ENCODE data around the gene ADCY2.

Gene ADCY2

GRCh38 chr5:7789567-7789966 is 393.6 kb downstream of the ADCY2 start:
- H3K4me2 ChIP-seq (ENCODE audit: low read length) = no peak overlapping the region
- no peaks in the 10 kb centered on the region for H3K27me3 ChIP-seq (ENCODE audit: low read depth, low read length)
- H4K20me1 ChIP-seq (ENCODE audit: insufficient read depth, low read length) = no peaks in the 10 kb centered on the region

DNA sequence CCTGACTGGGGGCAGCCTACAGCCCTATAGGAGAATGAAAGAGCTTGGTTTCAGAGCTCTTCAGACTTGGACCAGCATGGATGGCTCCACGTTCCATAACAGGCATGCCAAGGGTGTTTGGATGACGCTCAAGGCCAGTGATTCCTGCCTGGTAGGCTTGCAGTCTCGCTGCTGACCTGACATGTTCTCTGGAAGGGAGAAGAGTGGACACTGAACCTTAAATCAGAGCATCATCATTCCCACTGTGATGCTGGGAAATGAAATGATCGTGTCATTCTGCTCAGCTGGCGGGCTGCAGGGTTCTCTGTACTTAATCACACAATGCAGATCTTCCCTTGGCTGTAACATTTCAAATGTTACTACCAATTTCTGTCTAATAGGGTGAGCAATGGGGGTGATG is 398.0 kb downstream of the ADCY2 start:
- H3K27ac ChIP-seq (ENCODE audit: low read length) = no peak overlapping the region
- H2AFZ ChIP-seq (ENCODE audit: low read depth, low read length) = no peak overlapping the region
- H3K9ac ChIP-seq (ENCODE audit: low read length) = no peak overlapping the region
- no peaks in the 10 kb centered on the region for H3K36me3 ChIP-seq (replicated peaks; ENCODE audit: low read depth, low read length)
- TF ChIP-seq EZH2phosphoT487 (IDR thresholded peaks at IDR 0.05; ENCODE audit: low read depth) = no peak
- TF ChIP-seq, protein P1, sequence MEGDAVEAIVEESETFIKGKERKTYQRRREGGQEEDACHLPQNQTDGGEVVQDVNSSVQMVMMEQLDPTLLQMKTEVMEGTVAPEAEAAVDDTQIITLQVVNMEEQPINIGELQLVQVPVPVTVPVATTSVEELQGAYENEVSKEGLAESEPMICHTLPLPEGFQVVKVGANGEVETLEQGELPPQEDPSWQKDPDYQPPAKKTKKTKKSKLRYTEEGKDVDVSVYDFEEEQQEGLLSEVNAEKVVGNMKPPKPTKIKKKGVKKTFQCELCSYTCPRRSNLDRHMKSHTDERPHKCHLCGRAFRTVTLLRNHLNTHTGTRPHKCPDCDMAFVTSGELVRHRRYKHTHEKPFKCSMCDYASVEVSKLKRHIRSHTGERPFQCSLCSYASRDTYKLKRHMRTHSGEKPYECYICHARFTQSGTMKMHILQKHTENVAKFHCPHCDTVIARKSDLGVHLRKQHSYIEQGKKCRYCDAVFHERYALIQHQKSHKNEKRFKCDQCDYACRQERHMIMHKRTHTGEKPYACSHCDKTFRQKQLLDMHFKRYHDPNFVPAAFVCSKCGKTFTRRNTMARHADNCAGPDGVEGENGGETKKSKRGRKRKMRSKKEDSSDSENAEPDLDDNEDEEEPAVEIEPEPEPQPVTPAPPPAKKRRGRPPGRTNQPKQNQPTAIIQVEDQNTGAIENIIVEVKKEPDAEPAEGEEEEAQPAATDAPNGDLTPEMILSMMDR (IDR thresholded peaks at IDR 0.05; ENCODE audit: low read depth, low read length) = no peak
- H3K4me2 ChIP-seq (ENCODE audit: low read length) = no peak overlapping the region
- H3K9me3 ChIP-seq (ENCODE audit: insufficient read depth, low read length) = no peaks in the 10 kb centered on the region
- no peaks in the 10 kb centered on the region for H4K20me1 ChIP-seq (ENCODE audit: insufficient read depth, low read length)
- no peaks in the 10 kb centered on the region for H3K79me2 ChIP-seq (ENCODE audit: low read length)
- no peaks in the 10 kb centered on the region for H3K4me1 ChIP-seq (ENCODE audit: low read length)
- no peak overlapping the region for H3K4me3 ChIP-seq (ENCODE audit: low read length)
- H3K27me3 ChIP-seq (ENCODE audit: low read depth, low read length) = no peaks in the 10 kb centered on the region

More at GRCh38 chr5:7789567-7789966, 393.6 kb downstream of the ADCY2 start:
- no peak overlapping the region for H3K9ac ChIP-seq (ENCODE audit: low read length)
- no peak overlapping the region for H2AFZ ChIP-seq (ENCODE audit: low read depth, low read length)
- no peaks in the 10 kb centered on the region for H3K79me2 ChIP-seq (ENCODE audit: low read length)
- H3K4me1 ChIP-seq (ENCODE audit: low read length) = no peaks in the 10 kb centered on the region
- TF ChIP-seq, protein P1 (IDR thresholded peaks at IDR 0.05; ENCODE audit: low read depth, low read length) = no peak
- TF ChIP-seq EZH2phosphoT487 (IDR thresholded peaks at IDR 0.05; ENCODE audit: low read depth) = no peak
- no peaks in the 10 kb centered on the region for H3K9me3 ChIP-seq (ENCODE audit: insufficient read depth, low read length)
- no peak overlapping the region for H3K27ac ChIP-seq (ENCODE audit: low read length)
- H3K4me3 ChIP-seq (ENCODE audit: low read length) = no peak overlapping the region
- no peaks in the 10 kb centered on the region for H3K36me3 ChIP-seq (replicated peaks; ENCODE audit: low read depth, low read length)

DNA sequence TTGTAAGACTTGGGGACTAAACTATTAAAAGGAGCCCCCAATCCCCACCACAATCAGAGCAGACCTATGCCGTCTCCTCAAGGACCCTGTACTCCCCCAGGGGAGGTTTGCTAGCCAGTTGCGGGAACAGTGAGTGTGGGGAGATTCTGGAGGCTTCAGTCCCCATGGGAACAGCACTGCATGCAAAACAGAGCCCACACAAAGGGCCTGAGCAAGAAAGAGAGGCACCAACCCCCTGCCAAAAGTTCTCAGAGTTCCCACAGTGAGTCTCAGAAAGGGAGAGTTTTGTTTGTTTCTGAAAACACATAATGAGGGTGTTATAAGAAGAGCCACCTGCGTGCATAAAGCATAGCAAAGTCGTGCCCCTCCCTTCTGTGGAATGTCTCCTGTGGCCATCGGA is 398.4 kb downstream of the ADCY2 start:
- Histone ChIP-seq H3K36me3 (replicated peaks; ENCODE audit: low read depth, low read length) (no peaks in the 10 kb centered on the region), H2AFZ (ENCODE audit: low read depth, low read length) (no peak overlapping the region), H3K79me2 (ENCODE audit: low read length) (no peaks in the 10 kb centered on the region), H3K9ac (ENCODE audit: low read length) (no peak overlapping the region), H3K27me3 (ENCODE audit: low read depth, low read length) (no peaks in the 10 kb centered on the region), H3K27ac (ENCODE audit: low read length) (no peak overlapping the region), H3K4me1 (ENCODE audit: low read length) (no peaks in the 10 kb centered on the region), H3K9me3 (ENCODE audit: insufficient read depth, low read length) (no peaks in the 10 kb centered on the region), H3K4me3 (ENCODE audit: low read length) (no peak overlapping the region), H4K20me1 (ENCODE audit: insufficient read depth, low read length) (no peaks in the 10 kb centered on the region), H3K4me2 (ENCODE audit: low read length) (no peak overlapping the region)
- no peak for TF ChIP-seq EZH2phosphoT487 (IDR thresholded peaks at IDR 0.05; ENCODE audit: low read depth)

- Histone ChIP-seq H3K27ac (ENCODE audit: low read length) (no peak overlapping the region), H3K9me3 (ENCODE audit: insufficient read depth, low read length) (no peaks in the 10 kb centered on the region), H3K79me2 (ENCODE audit: low read length) (no peaks in the 10 kb centered on the region), H3K27me3 (ENCODE audit: low read depth, low read length) (no peaks in the 10 kb centered on the region), H2AFZ (ENCODE audit: low read depth, low read length) (no peak overlapping the region), H3K9ac (ENCODE audit: low read length) (no peak overlapping the region), H3K36me3 (replicated peaks; ENCODE audit: low read depth, low read length) (no peaks in the 10 kb centered on the region), H3K4me1 (ENCODE audit: low read length) (no peaks in the 10 kb centered on the region), H3K4me3 (ENCODE audit: low read length) (no peak overlapping the region), H3K4me2 (ENCODE audit: low read length) (no peak overlapping the region), H4K20me1 (ENCODE audit: insufficient read depth, low read length) (no peaks in the 10 kb centered on the region)
- no peak for TF ChIP-seq EZH2phosphoT487 (IDR thresholded peaks at IDR 0.05; ENCODE audit: low read depth)
- TF ChIP-seq, protein P1 (IDR thresholded peaks at IDR 0.05; ENCODE audit: low read depth, low read length) = no peak
Measured at GRCh38 chr5:7794823-7795222, 398.9 kb downstream of the ADCY2 start.

DNA sequence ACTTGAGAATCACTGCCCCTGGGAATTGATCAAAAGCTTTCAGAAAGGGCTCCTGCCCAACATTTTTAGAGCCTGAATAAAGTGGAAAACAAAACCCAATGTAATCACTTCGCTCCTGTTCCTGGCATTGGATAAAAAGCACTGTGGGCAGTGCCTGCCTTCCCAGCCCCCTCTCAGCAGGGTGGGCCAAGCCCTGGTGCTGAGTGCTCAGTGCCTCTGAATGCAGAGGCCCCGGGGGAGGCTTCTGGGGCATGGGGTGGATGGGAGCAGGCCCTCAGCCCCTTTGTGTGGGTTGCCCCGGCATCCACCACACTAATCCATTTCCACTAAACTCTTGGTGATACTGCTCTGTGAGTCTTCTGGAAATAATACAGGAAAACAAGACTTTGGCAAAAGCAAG is 399.4 kb downstream of the ADCY2 start:
- Histone ChIP-seq H3K27me3 (ENCODE audit: low read depth, low read length) (no peaks in the 10 kb centered on the region), H3K4me2 (ENCODE audit: low read length) (no peak overlapping the region)
- TF ChIP-seq, protein P1 (IDR thresholded peaks at IDR 0.05; ENCODE audit: low read depth, low read length) = no peak

More for the DNA sequence above, 399.4 kb downstream of the ADCY2 start:
- H2AFZ ChIP-seq (ENCODE audit: low read depth, low read length) = no peak overlapping the region
- no peaks in the 10 kb centered on the region for H3K79me2 ChIP-seq (ENCODE audit: low read length)
- H3K27ac ChIP-seq (ENCODE audit: low read length) = no peak overlapping the region
- no peaks in the 10 kb centered on the region for H4K20me1 ChIP-seq (ENCODE audit: insufficient read depth, low read length)
- H3K4me1 ChIP-seq (ENCODE audit: low read length) = no peaks in the 10 kb centered on the region
- H3K36me3 ChIP-seq (replicated peaks; ENCODE audit: low read depth, low read length) = no peaks in the 10 kb centered on the region
- H3K9ac ChIP-seq (ENCODE audit: low read length) = no peak overlapping the region
- H3K9me3 ChIP-seq (ENCODE audit: insufficient read depth, low read length) = no peaks in the 10 kb centered on the region
- H3K4me3 ChIP-seq (ENCODE audit: low read length) = no peak overlapping the region

Measured in OCI-LY3 (cell line).